PFSK-1 (cell line): Measurements from ENCODE around the gene TGFB1I1.

Source experiments
- FOXP2 ChIP-seq: optimal IDR thresholded peaks from 2 replicates; pipeline ENCODE3; 2011; ENCODE audit warnings: borderline replicate concordance, control low read depth, inconsistent platforms; ENCODE audit not compliant: insufficient read depth; ENCODE audit errors: extremely low read length, extremely low read depth
- POLR2AphosphoS5 ChIP-seq: IDR thresholded peaks from 2 replicates; pipeline ENCODE4 v1.6.1; 2012; ENCODE audit warnings: low read depth, mild to moderate bottlenecking, control low read depth, low read length, moderate library complexity
- SIN3A ChIP-seq: IDR thresholded peaks from 2 replicates; pipeline ENCODE4 v1.6.1; 2012; ENCODE audit warnings: mild to moderate bottlenecking, low read length, moderate library complexity, borderline replicate concordance; ENCODE audit not compliant: insufficient read depth
- TAF1 ChIP-seq: IDR thresholded peaks from 2 replicates; pipeline ENCODE4 v1.6.1; 2012; ENCODE audit warnings: low read length, control low read depth, borderline replicate concordance; ENCODE audit not compliant: insufficient read depth
- TF ChIP-seq, protein P1 (sequence below), 2 experiments: IDR thresholded peaks; 2 replicates each; pipeline versions ENCODE4 v1.6.1 to v1.8.0; 2011 to 2012; ENCODE audit warnings: low read depth in 2 of 2, low read length in 2 of 2, control low read depth in 1 of 2, inconsistent platforms in 1 of 2, mild to moderate bottlenecking in 1 of 2, moderate library complexity in 1 of 2; ENCODE audit not compliant: insufficient read depth in 1 of 2

DNA sequence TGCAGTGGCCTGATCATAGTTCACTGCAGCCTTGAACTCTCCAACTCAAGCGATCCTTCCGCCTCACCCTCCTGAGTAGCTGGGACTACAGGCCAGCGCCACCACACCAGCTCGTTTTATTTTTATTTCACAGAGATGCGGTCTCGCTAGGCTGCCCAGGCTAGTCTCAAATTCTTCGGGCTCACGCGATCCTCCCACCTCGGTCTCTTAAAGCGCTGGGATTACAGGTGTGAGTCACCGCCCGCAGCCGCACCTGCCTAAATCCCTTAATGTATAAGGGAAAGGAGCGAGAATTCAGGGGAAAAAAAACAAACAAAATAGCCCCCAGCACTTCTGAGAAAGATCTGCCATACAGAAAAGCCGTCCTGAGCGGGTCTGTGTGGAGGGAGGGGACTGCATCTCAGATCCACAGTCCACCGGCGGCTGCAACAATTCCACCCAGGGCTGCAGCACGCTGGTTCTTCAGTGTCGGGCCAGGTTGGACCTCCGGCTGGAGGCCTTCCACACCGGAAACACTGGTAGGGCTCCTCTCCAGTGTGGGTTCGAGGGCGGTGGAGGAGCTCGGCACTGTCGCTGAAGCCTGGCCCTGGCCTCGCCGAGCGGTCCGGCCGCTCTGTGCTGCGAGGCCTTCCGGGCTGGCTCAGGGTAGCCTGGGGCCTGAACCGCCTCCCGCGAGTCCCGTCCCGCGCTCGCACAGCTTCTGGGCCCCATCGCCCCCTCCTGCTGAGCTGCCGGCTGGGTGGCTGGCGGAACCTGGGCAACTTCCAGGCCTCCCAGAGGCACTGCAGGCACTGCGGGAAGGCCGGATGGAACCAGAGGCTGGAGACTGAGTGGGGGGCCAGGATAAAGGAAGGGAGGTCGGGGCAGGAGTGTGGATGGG is 36.4 kb upstream of the TGFB1I1 start:
- no peak for TF ChIP-seq TAF1
- TF ChIP-seq, protein P1, sequence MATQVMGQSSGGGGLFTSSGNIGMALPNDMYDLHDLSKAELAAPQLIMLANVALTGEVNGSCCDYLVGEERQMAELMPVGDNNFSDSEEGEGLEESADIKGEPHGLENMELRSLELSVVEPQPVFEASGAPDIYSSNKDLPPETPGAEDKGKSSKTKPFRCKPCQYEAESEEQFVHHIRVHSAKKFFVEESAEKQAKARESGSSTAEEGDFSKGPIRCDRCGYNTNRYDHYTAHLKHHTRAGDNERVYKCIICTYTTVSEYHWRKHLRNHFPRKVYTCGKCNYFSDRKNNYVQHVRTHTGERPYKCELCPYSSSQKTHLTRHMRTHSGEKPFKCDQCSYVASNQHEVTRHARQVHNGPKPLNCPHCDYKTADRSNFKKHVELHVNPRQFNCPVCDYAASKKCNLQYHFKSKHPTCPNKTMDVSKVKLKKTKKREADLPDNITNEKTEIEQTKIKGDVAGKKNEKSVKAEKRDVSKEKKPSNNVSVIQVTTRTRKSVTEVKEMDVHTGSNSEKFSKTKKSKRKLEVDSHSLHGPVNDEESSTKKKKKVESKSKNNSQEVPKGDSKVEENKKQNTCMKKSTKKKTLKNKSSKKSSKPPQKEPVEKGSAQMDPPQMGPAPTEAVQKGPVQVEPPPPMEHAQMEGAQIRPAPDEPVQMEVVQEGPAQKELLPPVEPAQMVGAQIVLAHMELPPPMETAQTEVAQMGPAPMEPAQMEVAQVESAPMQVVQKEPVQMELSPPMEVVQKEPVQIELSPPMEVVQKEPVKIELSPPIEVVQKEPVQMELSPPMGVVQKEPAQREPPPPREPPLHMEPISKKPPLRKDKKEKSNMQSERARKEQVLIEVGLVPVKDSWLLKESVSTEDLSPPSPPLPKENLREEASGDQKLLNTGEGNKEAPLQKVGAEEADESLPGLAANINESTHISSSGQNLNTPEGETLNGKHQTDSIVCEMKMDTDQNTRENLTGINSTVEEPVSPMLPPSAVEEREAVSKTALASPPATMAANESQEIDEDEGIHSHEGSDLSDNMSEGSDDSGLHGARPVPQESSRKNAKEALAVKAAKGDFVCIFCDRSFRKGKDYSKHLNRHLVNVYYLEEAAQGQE (IDR thresholded peaks at IDR 0.05; ENCODE audit: insufficient read depth in 1 of 2, low read depth in 2 of 2, low read length in 2 of 2), result no peak
- TF ChIP-seq POLR2AphosphoS5, result no peak
- TF ChIP-seq SIN3A, result no peak
- TF ChIP-seq FOXP2, result no peak
